Measurements from ENCODE around the gene ZNF138. TPM values are rescaled to one million over a fixed set of nuclear protein-coding genes. Genes with fewer than 3 reads are reported as not detected.

Gene ZNF138
- total RNA-seq, 4 donors from 2014 or later: 4.5 to 11.6 (median 6.8) TPM

DNA sequence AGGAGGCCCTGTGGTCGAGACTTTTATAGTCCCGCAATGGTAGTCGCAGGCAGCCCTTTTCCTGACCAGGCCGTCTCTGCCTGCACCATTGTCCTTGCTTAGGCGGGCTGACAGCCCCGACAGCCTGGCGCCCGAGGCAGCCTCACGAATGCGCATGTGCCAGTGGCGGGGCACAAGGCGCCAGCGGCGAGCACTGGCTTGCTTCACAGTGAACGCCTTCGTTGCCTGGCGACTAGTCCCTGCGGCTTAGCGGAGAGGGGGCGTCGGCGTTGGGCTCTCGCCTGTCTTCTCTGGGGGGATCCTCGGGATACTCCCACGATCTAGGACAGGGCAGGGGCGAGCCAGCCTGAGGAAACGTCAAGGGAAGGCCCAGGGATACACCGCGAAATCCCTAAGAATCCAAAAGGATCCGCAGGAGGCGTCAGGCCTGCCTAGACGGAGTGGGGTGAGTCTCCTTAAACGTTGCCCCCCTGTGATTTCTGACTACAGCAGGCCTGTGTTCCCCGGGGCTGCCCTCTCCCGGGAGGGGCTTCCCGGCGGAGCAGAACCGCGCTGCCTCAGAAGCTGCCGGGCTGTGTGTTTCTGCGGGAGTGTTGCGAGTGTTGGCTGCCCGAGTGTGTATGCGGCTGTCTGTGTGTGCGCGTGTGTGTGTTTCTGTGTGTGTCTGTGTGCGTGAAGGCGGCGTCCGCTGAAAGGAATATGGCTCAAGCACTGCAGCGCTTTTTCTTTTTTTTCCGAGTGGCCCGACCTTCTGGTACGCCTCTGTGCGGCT lies 88.3 kb downstream of the ZNF138 start:
- in situ Hi-C loops (cut with MboI; ENCODE audit: low sequenced_read_pairs in 4 of 4): no loop called here

More for the DNA sequence above, 88.3 kb downstream of the ZNF138 start:
- no peaks in the 10 kb centered on the region for H3K36me3 ChIP-seq
- ATAC-seq: peak; percentile 72 to 82
- intact Hi-C loops (cut with DNase I; ENCODE audit: low total_unique reads): no loop called here
- peak overlapping the region in 2 of 4 donors; percentile 18 to 61 for H3K27ac ChIP-seq
- peak overlapping the region; percentile 40 to 68 (median 62) for H3K4me3 ChIP-seq
- peaks cover 0 to 15% (median 0%) of the 10 kb centered on the region in 3 donors for H3K27me3 ChIP-seq
- DNase-seq: peak; percentile 37 to 58
- no peaks in the 10 kb centered on the region for H3K9me3 ChIP-seq
- H3K4me1 ChIP-seq: no peaks in the 10 kb centered on the region
- no peak for TF ChIP-seq POLR2A (IDR thresholded peaks at IDR 0.05)
- TF ChIP-seq, protein P1, sequence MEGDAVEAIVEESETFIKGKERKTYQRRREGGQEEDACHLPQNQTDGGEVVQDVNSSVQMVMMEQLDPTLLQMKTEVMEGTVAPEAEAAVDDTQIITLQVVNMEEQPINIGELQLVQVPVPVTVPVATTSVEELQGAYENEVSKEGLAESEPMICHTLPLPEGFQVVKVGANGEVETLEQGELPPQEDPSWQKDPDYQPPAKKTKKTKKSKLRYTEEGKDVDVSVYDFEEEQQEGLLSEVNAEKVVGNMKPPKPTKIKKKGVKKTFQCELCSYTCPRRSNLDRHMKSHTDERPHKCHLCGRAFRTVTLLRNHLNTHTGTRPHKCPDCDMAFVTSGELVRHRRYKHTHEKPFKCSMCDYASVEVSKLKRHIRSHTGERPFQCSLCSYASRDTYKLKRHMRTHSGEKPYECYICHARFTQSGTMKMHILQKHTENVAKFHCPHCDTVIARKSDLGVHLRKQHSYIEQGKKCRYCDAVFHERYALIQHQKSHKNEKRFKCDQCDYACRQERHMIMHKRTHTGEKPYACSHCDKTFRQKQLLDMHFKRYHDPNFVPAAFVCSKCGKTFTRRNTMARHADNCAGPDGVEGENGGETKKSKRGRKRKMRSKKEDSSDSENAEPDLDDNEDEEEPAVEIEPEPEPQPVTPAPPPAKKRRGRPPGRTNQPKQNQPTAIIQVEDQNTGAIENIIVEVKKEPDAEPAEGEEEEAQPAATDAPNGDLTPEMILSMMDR (IDR thresholded peaks at IDR 0.05 in 4 of 5, conservative IDR thresholded peaks at IDR 0.05 in 1 of 5): no peak

Other genes starting within 250 kb of the ZNF138 start
- 10 to 100 TPM; 10.0 to 34.3 (median 14.2) TPM for gene ZNF680, start 231.4 kb upstream of the ZNF138 start, total RNA-seq
- gene ZNF107, start 128.3 kb upstream of the ZNF138 start, total RNA-seq: 1 to 10 TPM in 1 of 4 donors, under 1 TPM in 3; 0.49 to 1.6 (median 0.77) TPM
- gene ZNF273, start 108.8 kb downstream of the ZNF138 start, total RNA-seq: 1 to 10 TPM in 3 of 4 donors, under 1 TPM in 1; 0.29 to 9.3 (median 2.3) TPM
- gene ZNF117, start 196.6 kb downstream of the ZNF138 start, total RNA-seq: 1 to 10 TPM in 2 of 4 donors, under 1 TPM in 2; 0.78 to 1.9 (median 1.1) TPM
- gene ERV3-1, start 212.3 kb downstream of the ZNF138 start, total RNA-seq: 1 to 10 TPM in 3 of 4 donors, under 1 TPM in 1; 0.49 to 3.9 (median 2.9) TPM